Measurements from ENCODE around the gene PCYT2.

PCYT2 gene

GRCh38 chr17:81899514-81900166 is 11.6 kb downstream of the PCYT2 start:
- DNase-seq, result no peak

GRCh38 chr17:81898885-81899284 is 12.3 kb downstream of the PCYT2 start:
- DNase-seq, result no peak

- DNase-seq, result peak; percentile 94
These were observed 13.0 kb downstream of the PCYT2 start for GRCh38 chr17:81898029-81898866.

GRCh38 chr17:81895400-81895799 is 15.8 kb downstream of the PCYT2 start:
- DNase-seq, result no peak

GRCh38 chr17:81891303-81891552 is 20.0 kb downstream of the PCYT2 start:
- DNase-seq, result no peak

GRCh38 chr17:81890447-81891302 is 20.5 kb downstream of the PCYT2 start:
- no peak for DNase-seq

- no peak for DNase-seq
These were observed 21.6 kb downstream of the PCYT2 start for GRCh38 chr17:81889602-81890001.

- DNase-seq, result no peak
These were observed 22.1 kb downstream of the PCYT2 start for GRCh38 chr17:81888988-81889595.

- no peak for DNase-seq
These were observed 22.9 kb downstream of the PCYT2 start for GRCh38 chr17:81888105-81888987.

GRCh38 chr17:81885869-81886548 is 25.2 kb downstream of the PCYT2 start:
- no peak for DNase-seq

- no peak for DNase-seq
These were observed 25.7 kb downstream of the PCYT2 start for GRCh38 chr17:81885454-81885853.

- DNase-seq, result no peak
These were observed 26.2 kb downstream of the PCYT2 start for GRCh38 chr17:81884968-81885367.

GRCh38 chr17:81884520-81884919 is 26.7 kb downstream of the PCYT2 start:
- no peak for DNase-seq

GRCh38 chr17:81879121-81879520 is 32.1 kb downstream of the PCYT2 start:
- no peak for DNase-seq

GRCh38 chr17:81878294-81878693 is 32.9 kb downstream of the PCYT2 start:
- DNase-seq, result no peak

GRCh38 chr17:81877569-81877968 is 33.6 kb downstream of the PCYT2 start:
- DNase-seq, result no peak

- DNase-seq, result peak; percentile 90
These were observed 39.6 kb downstream of the PCYT2 start for GRCh38 chr17:81871387-81872230.

- DNase-seq, result no peak
These were observed 40.2 kb downstream of the PCYT2 start, which contains the start of gene ARHGDIA for GRCh38 chr17:81870981-81871386. TSS of gene ARHGDIA (minus strand) at chr17:81871337. CDS start at chr17:81869930, 1,407 bp downstream.

GRCh38 chr17:81870131-81870980 is 40.8 kb downstream of the PCYT2 start:
- DNase-seq, result peak; percentile 46

All from fibroblast of skin of right quadriceps (primary cell).